HG02981 (cell line): ENCODE data around the gene G3BP2.

Source experiments
- ATAC-seq: cut with Tn5 transposase; IDR thresholded peaks from one replicate; pipeline ENCODE4 v1.9.1; 2021; ENCODE audit warnings: mild to moderate bottlenecking, moderate library complexity; ENCODE audit not compliant: unreplicated experiment

Gene G3BP2

DNA sequence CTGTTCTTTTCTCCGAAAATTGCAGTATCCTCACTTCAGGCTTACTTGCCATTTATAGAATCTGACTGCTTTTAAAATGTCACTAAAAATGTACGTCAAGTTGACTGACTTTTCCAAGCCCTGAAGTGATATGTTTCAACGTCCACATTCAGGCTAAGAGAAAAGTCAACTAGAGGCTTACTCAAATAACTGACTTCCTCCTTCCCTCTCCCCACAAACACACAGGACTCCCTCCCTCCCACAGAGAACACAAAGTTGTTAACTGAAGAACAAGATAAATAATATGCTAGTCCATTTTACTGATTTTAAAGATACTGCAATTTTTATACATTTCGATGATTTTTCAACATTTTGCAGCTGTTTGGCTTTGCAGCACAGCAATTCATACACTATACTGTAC lies 29.1 kb downstream of the G3BP2 start:
- no peak for ATAC-seq

GRCh38 chr4:75643651-75644050 lies 29.6 kb downstream of the G3BP2 start:
- no peak for ATAC-seq

GRCh38 chr4:75639124-75639695 lies 34.0 kb downstream of the G3BP2 start:
- ATAC-seq, result no peak

DNA sequence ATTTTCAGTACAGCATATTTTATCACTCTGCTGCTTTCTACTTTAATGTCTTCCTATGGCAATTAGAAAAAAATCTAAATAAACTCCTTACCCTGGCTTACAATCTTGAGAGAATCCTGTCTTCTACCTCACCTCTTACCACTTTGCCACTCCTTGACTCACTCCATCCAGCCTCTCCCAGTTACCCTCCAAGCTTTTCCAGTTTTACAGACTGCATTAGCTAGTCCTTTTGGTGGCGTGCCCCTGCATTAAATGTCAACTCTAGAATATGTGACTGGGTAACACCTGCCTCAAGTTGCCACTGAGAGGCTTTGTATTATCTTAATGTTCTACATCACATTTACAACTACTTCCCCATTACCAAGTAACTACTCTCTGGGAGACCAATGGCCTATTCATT lies 35.4 kb downstream of the G3BP2 start:
- ATAC-seq, result no peak

- no peak for ATAC-seq
These were observed 36.0 kb downstream of the G3BP2 start for GRCh38 chr4:75637176-75637575.

DNA sequence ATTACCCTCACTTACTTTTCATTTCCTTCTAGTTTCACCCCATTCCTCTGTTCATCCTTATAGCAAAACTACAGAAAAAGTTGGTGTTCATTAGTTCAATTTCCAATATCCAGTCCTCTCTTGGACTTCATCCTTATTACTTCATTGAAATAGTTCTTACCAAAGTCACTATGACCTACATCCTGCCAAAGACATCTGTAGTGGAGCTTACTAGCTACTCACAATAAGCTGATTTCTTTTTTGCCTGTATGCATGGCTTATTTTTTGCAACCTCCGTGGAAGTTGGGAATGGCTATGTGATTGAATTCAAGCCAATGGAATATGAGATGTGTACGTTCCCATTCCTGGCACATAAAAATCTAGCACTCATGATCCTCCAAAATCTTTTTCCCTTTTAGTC lies 38.3 kb downstream of the G3BP2 start:
- ATAC-seq, result no peak

DNA sequence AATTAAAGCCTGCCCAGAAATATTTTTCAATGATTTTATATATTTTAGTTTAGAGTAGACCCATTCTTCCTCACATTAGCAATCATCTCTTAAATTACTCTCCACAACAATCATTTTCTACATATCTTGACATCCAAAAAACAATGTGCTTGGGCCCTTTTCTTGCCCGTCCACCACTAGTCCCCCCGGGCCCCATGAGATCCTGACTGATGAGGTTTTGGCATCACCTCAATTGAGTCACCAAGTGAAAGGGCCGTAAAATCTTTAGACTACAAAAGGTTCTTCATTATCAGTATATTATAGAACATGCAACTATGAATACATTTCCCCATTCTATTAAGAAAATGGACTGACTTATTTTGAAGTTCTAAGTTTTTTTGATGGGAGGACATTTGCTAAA lies 38.9 kb downstream of the G3BP2 start:
- ATAC-seq, result no peak

- ATAC-seq, result no peak
These were observed 39.4 kb downstream of the G3BP2 start for GRCh38 chr4:75633846-75634245.

GRCh38 chr4:75630937-75631329 lies 42.3 kb downstream of the G3BP2 start:
- no peak for ATAC-seq

DNA sequence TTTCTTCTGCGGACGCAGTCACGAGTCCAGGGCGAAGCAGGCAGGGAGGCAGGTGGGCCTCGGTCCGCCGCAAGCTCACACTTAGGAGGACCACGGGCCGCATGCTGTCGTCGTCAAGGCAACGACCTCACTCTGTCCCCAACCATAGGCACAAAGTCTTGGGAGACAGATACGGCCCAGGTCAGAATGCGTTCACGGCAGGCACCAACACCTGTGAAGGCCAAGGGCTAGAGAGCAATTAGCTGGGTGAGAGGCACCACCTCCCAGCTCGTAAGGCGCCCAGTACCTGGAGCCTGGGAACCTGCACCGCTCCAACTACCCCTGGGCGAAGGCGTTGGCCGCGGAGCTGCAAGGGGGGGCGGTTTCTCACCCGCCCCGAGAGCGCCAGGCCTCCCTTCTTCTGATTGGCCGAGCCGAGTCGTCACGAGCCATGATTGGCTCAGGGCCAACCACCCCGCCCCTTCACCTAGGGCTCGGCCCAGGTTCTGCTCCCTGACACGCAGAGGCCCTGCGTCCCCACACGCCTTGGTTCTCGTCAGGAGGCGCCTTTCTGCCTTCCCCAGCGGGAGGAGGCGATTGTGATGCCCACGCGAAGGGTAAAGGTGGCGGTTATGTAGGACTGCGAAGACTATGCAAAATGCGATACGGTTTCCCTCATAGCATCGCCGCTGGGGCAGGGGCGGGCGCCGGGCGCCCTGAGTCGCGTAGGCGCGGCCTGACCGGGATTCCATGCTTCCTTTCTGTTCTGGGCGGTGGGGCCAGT lies 42.9 kb downstream of the G3BP2 start, which contains the start of gene CDKL2:
Gene CDKL2, minus strand, starts transcription at position 355 of the 763 bp plus-strand sequence. CDS start 4,540 bp downstream, outside the sequence.
- peak; percentile 98 for ATAC-seq

GRCh38 chr4:75629239-75629638 lies 44.0 kb downstream of the G3BP2 start:
- no peak for ATAC-seq

- no peak for ATAC-seq
These were observed 50.2 kb downstream of the G3BP2 start for GRCh38 chr4:75623026-75623425.

DNA sequence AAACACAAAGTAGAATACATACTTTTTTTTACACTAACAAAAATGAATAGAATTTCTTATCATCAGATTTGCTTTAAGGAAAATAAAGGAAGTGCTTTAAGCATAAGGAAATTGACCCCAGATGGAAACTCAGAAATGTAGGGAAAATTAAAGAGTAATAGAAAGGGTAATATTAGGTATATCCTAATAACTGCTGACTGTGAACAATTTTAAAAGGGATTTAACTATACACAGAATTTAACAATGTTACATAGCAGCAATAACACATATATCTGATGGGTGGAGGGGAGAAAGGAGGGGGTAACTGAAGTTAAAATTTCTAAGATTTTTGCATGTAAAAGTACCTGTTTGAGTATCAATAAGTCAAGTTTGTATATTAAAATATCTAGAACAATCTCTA lies 51.5 kb downstream of the G3BP2 start:
- no peak for ATAC-seq

DNA sequence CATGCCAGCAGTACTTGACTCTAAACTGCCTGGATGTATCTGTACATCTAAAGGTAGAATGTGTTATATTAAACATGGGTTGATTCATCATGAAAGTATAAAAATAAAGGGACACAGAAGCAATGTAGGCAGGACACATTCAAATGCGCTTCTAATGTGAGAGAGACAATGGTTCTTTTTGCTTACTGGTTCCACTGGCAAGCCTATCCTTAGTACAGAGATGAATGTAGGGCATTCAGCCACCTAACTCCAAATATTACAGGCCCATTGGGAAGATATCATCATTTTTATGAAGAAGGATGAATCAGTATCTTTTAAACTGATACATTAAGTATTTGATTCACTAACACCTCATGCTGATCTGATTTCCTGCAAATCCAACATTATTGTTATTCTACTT lies 60.9 kb downstream of the G3BP2 start:
- ATAC-seq, result no peak

DNA sequence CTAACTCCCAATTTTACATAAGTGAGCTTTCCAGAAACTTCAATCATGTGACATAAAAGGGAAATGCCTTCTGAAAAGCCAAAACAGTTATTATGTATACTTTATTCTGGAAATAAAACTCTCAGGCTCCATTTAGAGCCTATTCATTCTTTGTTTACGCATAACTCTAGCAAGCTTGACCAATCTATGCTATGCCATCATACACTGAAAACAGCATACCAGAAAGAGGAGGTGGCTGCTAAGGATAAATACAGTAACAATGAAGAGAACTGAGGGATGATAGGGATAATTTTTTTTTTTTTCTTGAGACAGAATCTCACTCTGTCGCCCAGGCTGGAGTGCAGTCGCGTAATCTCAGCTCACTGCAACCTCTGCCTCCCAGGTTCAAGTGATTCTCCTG lies 67.3 kb downstream of the G3BP2 start:
- ATAC-seq, result no peak

DNA sequence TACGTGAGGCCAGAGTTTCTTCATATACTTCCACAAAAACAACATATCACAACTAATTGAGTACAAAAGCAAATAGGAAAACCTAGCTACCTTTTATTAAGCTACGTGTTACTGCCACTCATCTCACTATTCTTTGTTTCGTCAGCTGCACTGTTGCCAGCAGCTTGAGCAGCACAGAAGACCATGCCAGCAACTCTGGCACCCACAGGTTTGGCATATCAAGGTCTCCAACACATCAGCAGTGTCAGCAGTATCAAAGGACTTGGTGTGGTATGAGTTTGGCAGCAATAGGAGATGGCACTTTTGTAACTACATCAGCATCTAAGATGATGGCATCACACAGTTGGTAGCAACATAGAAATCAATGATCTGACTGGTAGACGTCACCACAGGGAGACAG lies 73.6 kb downstream of the G3BP2 start:
- ATAC-seq, result no peak

DNA sequence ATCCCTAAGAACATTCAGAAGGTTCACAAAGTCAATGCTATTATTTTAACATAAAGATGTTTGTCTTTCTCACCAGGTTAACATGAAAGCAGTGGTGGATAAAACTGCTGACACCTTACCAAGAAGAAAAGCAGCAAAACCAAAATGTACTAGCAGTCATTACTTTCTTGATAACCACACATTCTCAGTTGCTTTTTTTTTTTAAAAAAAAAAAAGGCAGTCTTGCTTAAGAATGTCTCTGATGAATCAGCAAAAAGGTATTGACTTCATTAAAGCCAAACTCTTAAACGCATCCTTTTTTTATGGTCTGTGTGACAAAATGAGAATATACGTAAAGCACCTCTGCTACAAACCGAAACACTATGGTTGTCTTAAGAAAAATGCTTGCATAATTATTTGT lies 74.8 kb downstream of the G3BP2 start:
- ATAC-seq, result no peak

GRCh38 chr4:75596061-75596460 lies 77.2 kb downstream of the G3BP2 start:
- ATAC-seq, result no peak

- ATAC-seq, result no peak
These were observed 79.8 kb downstream of the G3BP2 start for GRCh38 chr4:75593393-75593792.
